ENCODE measurements around the gene EIF4G2.
"Not testable (repeated sequence)": the region's sequence is repeated elsewhere in the genome, so short reads cannot be mapped to it uniquely, and the experiment has no call there.

EIF4G2 gene

DNA sequence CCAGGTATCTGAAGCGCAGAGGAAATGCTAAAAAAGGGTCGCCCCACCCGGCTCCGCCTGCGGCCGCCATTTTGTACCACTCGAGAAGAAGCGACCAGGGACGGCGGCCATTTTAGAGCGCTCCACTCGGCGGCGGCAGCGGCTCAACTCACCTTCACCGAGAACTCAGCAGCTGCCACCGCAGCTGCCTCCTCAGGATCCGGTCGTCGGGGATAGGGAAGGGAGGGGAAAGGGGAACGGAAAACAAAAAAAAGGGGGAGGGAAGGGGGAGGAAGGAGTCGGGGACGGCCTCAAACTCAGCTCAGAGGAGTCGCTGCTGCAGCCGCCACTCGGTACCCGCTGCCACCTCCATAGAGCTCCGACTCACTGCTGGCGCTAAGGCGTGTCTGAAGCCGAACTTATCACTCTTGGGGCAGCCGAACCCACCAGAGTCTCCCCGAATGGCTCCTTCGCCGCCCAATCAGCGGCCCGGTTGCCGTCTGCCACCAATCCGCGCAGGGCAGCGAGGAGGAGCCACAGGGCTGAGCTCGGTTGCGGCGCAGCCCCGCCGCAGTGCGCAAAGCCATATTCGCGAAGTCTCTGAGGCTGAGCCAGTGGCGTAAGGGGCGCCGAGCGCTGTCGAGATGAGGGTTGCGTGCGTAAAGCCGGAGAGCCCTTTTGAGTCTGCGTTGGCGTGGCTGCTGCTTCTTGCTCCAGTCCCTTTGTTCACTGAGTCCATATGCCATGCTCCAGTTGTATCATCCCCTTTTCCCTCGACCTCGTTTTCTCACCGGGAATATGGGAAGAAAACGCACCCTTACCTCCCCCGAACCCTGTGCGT, at the start of gene EIF4G2:
EIF4G2 (minus strand) TSS at position 374 of the 820 bp plus-strand sequence.
- peak; percentile 90 for DNase-seq (ENCODE audit: low read depth, low spot score)

DNA sequence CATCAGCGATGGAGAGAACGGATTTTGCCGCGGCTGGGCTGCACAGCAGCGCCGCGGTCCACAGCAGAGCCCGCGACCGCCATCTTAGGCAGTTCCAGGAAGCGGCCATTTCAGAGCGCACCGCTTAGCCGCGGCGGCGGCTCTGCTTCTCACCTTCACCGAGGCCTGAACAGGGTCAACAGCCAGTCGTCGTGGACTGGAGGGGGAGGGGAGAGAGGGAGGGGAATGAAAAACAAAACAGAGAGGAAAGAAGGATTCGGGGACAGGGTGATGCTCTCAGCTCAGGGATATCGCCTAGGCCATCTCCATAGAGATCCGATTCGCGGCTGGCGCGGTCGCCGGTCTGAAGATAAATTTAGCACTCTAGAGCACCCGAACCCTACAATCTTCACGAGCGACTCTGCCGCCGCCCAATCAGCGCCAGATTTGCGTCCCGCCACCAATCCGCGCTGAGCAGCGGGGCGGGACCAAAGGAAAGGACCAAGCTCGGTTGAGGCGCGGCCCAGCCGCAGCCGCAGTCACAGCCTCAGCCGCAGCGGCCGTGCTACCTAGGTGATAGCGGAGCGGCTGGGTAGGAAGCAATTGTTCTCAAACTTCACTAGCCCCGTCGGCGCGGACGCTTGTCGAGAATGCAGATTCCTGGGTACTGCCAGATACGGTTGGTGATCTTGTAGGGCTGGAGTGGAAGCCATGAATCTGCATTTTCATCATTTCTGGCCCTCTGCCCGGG, 49.1 kb upstream of the EIF4G2 start, which contains the start of gene ZBED5:
ZBED5 (minus strand) TSS at position 345 of the 730 bp plus-strand sequence. CDS start 3,108 bp downstream, outside the sequence.
- peak; percentile 92 for DNase-seq (ENCODE audit: low read depth, low spot score)

DNA sequence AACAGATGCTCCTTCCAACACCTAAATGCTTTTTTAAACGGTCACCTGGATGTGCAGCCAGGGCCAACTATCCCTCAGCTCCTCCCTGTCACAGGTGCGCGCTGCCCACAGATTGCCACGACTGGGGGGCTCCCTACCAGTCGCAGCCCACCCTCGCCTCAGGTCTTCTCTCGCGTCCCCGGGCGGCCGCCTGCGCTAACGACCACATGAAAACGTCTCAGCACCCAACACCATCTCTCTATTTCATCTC, 48.7 kb upstream of the EIF4G2 start:
- no peak for DNase-seq (ENCODE audit: low read depth, low spot score)

DNA sequence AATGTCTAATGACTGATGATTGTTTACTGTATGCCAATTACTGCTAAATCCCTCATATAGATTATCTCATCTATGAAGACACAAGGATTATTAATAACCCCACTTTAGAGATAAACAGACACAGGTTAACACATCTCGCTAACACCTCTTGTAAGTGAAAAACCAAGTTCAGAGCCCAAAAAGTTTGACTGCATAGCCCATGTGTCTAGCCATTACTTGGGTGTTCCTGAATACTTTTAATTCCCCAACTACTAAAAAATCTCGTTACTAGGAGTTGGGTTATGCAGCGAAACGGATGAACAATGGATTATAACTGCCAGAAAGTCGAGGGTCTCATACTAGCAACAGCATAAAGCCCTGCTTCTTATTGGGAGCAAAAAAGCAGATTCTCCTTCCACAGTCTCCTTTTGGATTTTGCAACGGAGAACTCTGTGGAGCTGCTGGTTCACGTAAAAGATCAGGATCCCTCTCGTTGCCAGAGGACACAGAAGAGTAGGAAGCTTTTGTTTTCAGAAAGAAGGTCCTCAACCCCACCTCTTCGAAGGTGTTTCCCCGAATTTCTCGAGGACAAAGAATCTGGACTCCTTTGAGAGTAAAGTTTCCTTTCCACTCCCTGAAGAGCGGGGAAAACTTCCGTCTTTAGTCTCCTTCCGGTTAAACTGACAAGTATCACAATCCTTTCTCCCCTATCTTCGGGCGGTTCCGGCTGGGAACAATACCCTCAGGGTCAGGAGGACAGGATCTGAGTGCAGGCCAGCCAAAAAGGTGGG, 48.1 kb upstream of the EIF4G2 start:
- DNase-seq (ENCODE audit: low read depth, low spot score): no peak

DNA sequence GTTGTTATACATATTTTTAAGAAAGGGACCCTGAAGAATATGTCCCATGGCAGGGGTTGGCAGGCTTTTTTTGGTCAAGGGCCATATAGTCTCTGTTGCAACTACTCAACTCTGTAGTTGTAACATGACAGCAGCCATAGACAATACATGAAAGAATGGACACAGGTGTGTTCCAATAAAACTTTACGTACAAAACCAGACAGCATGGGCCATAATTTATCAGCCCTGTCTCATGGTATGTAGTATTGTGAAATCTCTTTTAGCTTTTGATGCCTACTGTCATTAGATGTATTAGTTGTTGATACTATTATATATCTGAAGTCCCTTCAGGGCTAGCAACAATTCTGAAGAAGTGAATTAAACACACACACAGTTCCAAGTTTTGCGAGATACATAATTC, 46.6 kb upstream of the EIF4G2 start:
- no peak for DNase-seq (ENCODE audit: low read depth, low spot score)

DNA sequence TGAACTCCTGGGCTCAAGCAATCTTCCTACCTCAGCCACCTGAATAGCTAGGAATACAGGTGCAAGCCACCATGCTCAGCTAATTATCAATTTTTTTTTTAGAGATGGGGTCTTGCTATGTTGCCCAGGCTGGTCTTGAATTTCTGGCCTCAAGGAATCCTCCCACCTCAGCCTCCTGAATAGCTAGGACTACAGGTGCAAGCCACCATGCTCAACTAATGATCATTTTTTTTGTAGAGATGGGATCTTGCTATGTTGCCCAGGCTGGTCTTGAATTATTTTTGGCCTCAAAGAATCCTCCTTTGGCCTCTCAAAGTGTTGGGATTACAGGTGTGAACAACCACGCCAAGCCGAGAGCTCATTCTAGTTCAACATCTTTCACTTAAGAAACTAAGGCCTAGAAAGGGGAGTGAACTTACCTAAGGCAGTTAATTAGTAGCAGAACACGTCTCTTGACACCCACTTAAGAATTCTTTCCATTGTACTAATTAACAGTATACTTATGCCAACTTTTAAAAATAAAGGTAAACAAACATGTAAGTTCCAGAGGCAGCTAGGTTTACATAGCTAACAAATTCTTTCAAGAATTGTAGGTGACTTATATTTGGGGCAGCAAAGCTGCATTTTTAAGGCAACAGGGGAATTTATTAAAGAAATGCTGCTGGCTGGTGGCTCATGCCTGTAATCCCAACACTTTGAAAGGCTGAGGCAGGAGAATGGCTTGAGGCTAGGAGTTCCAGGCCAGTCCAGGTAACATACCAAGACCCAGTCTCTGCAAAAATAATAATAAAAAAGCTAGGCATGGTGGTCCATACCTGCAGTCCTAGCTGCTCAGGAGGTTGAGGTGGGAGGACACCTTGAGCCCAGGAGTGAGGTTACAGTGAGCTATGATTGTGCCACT, 39.5 kb upstream of the EIF4G2 start:
- DNase-seq (ENCODE audit: low read depth, low spot score): no peak

DNA sequence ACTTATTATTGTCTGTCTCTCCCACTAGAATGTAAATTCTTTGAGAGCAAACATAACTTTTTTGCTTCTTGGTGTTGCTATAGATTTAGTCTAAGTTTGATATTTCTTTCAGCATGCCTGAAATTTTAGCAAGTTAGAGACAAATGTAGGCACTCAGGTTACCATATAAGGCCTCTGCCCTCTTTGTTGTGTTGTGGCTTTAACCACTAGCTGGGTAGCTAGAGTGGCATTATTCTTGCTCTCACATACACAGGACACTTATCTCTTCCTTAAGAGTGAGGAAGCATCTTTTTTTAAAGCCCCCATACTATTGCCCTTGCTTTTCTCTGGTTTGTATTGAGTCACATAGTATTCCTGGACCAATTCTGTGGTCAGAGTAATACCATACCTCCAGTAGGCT, 37.9 kb upstream of the EIF4G2 start:
- no peak for DNase-seq (ENCODE audit: low read depth, low spot score)

DNA sequence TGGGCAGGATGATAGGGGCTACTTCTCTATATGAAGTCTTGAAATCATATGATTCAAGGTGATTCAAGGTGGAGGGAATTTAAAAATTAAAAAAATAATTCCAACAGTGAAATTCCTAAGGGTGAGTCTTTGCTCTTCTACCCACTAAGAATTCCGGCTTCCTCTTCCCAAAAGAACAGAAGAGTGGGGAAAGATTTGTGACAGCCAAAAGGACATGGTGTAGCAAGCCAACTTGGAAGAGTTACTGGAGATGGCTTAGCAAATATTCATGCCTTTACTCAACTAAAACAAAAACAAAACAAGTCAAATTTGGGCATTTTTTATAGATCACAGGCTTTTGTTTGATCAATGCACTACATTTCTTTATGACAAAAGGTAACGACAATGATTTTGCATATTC, 36.9 kb upstream of the EIF4G2 start:
- DNase-seq (ENCODE audit: low read depth, low spot score): no peak

DNA sequence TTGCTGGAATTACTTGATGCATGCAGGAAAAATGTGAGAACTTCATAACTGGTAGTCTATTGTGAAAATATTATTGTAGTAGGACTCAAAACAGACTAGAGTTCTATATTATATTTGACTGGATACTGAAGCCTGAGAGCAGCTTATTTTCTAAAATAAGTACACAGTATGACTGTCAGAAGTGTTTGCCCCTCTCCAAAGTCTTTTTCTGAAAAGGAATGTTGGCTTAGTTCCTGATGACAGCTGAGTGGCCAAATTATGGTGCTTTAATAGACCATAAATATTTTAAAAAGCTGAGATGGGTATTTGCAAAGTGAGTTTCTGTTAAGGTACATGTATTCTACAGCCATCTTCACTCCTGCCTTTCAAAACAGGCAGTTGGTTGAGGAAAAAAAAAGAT, 36.1 kb upstream of the EIF4G2 start:
- no peak for DNase-seq (ENCODE audit: low read depth, low spot score)

DNA sequence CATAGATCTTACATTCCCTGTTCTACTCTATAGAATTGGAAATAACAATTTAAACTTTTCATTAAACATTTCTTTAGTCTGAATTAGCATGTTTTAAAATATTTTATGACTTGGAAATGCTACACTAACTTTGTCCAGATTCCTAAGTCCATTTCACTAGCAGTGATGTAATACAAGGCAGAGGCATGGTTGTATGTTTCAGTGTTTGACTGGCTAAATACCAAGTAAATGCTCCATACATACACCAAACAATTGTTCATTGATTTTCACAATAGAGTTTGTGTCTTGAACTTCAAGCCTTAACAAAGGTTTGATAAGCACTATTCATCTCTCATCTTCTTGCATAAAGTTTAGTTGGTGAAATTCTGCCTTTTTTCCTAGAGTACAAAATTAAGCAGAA, 35.6 kb upstream of the EIF4G2 start:
- no peak for DNase-seq (ENCODE audit: low read depth, low spot score)

DNA sequence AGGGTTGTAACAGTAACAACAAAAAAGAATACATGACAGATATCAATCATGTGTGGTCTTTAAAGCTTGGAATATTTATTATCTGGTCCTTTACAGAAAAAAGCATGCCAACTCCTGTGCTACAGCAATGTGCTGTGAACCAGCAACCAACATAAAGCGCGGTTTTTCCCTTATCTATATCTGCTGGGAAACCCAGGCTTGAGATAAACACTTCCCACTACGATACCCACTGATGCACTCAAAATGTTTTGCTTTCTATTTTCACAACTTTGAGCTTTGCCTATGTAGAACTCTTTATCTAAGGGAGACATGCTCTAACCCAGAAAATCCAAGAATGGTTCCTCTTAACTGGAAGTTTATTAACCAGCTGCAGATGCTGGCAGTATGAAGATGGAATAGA, 30.2 kb upstream of the EIF4G2 start:
- no peak for DNase-seq (ENCODE audit: low read depth, low spot score)

DNA sequence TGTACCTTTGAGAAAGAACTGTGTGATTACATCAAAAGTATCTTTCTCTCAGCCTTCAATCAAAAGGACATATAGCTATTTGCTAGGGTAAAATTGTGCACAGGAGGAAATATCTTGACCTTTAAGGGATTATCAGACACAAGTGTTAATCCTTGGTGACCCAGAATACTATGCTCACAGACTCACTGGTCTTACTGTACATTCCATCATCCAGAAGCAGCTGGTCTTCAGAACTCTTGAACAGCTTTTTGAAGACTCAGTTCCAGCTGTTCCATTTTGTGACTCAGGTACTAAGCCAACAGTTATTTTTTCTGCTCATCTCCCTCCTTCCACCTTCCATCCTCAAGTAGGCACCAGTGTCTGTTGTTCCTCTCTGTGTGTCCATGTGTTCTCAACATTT, 29.4 kb upstream of the EIF4G2 start:
- no peak for DNase-seq (ENCODE audit: low read depth, low spot score)

DNA sequence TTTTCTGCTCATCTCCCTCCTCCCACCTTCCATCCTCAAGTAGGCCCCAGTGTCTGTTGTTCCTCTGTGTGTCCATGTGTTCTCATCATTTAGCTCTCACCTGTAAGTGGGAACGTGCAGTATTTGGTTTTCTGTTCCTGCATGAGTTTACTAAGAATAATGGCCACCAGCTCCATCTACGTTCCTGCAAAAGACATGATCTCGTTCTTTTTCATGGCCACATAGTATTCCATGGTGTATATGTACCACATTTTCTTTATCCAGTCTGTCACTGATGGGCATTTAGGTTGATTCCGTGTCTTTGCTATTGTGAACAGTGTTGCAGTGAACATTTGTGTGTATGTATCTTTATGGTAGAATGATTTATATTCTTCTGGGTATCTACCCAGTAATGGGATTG, 28.2 kb upstream of the EIF4G2 start:
- DNase-seq (ENCODE audit: low read depth, low spot score): not testable (repeated sequence)

DNA sequence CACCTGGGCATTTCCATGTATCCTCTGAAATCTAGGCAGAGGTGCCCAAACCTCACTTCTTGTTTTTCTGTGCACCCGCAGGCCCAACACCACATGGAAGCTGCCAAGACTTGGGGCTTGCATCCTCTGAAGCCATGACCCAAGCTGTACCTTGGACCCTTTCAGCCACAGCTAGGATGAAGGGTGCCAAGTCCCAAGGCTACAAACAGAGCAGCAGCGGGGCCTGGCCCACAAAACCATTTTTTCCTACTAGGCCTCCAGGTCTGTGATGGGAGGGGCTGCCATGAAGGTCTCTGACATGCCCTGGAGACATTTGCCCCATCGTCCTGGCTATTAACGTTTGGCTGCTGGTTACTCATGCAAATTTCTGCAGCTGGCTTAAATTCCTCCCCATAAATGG, 20.4 kb upstream of the EIF4G2 start:
- DNase-seq (ENCODE audit: low read depth, low spot score): no peak

DNA sequence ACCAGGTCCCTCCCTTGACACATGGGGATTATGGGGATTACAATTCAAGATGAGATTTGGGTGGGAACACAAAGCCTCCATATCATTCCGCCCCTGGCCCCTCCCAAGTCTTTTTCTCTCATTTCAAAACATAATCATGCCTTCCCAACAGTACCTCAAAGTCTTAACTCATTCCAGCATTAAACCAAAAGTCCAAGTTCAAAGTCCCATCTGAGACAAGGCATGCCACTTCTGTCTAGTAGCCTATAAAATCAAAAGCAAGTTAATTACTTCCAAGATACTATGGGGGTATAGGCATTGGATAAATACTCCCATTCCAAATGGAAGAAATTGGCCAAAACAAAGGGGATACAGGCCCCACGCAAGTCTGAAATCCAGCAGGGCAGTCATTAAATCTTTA, 19.7 kb upstream of the EIF4G2 start:
- no peak for DNase-seq (ENCODE audit: low read depth, low spot score)

DNA sequence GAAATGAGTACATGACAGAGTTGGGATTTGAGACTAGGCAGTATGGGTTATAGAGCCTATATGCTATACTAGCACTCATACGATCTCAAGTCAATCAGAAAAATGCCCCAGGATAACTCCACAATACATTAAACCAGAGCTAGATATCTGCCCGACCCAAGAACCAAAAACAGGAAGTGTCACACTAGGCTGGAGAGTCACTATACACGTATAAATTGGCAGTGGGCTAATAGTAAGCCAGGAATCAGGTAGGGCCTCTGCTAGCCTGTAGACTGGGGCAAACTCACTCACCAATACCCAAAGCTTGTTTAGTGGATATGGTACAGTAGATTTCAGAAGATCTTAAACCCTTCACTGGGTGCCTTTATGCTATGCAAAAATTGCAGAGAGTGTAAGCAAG, 16.2 kb upstream of the EIF4G2 start:
- no peak for DNase-seq (ENCODE audit: low read depth, low spot score)

DNA sequence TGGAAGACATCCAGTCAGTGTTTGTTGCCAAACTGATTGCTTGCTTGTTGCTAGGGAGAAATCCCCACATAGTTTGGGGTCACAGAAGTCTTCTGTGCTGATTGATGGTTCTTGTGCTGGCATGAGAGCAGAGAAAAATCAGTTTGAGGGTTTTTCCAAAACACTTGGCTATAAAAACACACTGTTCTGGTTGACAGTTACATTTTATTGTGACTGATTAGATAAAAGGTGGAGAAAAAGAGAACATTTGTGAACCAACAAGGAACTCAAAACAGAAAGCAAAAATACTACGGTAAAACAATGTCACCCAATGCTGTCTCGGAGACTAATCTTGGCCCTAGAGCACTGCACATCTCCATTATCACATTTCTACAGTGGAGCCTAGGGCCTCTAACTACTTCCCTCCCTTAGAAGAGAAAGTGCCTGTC, 14.4 kb upstream of the EIF4G2 start:
- no peak for DNase-seq (ENCODE audit: low read depth, low spot score)

DNA sequence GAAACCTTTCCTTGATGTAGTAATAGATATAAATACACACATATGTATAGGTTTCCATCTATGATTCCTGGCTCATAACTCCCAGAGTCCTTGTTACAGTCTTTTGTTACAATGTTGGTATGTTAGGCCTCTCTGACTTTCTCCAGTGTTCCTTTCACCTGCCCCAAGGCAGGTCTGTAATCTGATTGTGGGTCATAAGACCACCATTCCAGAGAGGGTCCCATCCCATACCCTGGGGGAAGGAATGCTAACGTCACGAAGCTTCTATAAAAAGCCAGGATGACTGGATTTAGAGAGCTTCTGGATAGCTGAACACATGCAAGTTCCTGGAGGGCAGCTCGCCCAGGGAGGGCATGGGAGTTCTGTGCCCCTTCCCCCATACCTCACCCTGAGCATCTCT, 13.8 kb upstream of the EIF4G2 start:
- DNase-seq (ENCODE audit: low read depth, low spot score): not testable (repeated sequence)

DNA sequence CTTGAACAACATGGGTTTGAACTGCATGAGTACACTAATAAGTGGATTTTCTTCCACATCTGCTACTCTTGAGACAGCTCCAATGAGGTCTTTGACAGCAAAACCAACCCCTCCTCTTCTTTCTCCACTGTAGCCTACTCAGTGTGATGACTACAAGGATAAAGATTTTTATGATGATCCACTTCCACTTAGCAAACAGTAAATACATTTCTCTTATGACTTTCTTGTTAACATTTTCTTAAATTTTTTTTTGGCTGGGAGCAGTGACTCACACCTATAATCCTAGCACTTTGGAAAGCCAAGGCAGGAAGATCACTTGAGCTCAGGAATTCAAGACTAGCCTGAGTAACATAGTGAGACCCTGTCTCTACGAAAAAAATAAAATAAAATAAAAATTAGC, 9.9 kb upstream of the EIF4G2 start:
- no peak for DNase-seq (ENCODE audit: low read depth, low spot score)

DNA sequence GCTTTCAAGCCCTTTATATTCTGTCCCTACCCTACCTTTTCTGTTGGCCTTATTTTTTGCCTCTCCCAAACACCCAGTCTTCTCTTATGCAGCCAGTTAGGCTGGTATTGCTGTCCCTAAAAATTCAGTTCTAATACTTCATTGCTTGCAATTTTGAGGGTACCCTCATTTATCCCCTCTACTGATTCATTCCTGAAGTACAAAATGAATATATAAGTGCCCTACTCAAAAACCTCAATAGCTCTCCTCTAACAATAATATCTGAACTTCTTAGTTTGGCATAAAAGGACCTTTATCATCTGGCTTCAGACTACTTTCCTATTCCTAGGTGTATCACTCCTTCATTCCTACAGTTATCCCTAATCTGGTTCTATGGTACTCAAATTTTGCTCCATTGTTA, 5.2 kb upstream of the EIF4G2 start:
- no peak for DNase-seq (ENCODE audit: low read depth, low spot score)

DNA sequence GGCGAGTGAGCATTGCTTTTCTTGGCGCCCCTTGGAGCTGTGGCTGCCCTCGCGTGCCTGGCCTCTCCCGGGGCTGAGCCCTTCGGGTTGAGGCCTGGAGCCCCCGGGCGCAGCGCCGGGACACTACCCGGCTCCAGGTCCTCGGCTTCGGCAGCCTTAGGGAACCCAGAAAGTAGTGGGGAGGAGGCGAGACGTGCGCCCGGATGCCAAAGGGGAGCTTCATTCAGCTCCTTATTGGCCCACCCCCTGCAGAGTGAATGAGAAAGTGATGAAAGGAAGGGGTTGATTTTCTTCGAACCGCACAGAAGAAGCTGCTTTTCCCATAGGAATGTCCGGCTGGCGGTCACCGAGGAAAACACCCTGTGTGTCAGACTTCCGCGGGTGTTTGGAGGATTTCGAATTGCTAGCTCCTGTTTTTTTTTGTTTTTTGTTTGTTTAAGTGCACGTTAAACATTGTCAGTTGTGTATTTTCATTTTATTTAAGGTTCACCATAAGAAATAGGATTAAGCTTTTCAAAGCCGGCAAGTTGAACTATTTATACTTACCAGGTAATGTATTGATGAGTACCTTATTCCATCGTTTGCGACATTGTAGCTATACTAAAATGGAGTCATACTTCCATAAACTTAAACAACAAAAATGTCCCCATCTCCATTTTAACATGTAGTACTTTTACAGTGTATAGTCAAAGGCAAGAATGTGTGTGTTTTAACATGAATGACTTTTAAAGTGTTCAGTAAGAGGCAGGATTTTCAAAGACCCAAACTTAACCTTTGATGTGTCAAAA, 841 bp upstream of the EIF4G2 start:
- peak; percentile 52 for DNase-seq (ENCODE audit: low read depth, low spot score)
